Body of pancreas (tissue), 4 donors: ENCODE data around the gene ETFDH. TPM values are rescaled to one million over a fixed set of nuclear protein-coding genes. Genes with fewer than 3 reads are reported as not detected.

Experiments used
- ATAC-seq: fragments of 150-250 bp; one replicate; pipeline ENCODE4 v1.9.1; 2016
- DNase-seq, 4 donors: peaks; one replicate each; pipeline ENCODE4 v3.0.0-alpha.2; 2019
- H3K27ac ChIP-seq, 4 donors: fragments of 200-600 bp; sonication (generic); 1 replicate in 3 of 4; 2 replicates in 1 of 4; pipeline versions ENCODE4 v1.5.1 to v1.6.1; 2016 to 2019; ENCODE audit warnings: mild to moderate bottlenecking in 1 of 4, mixed read lengths in 1 of 4, moderate library complexity in 1 of 4
- H3K27me3 ChIP-seq, 2 donors: fragments of 200-600 bp; sonication (generic); one replicate each; pipeline ENCODE4 v1.6.0; 2016; ENCODE audit warnings: mild to moderate bottlenecking in 1 of 2
- H3K36me3 ChIP-seq, 2 donors: fragments of 200-600 bp; sonication (generic); replicated peaks in 1 of 2; 2 replicates each; pipeline ENCODE4 v1.5.1; 2016; ENCODE audit warnings: low read depth in 2 of 2; ENCODE audit not compliant: insufficient read depth in 1 of 2
- H3K4me1 ChIP-seq: fragments of 200-600 bp; sonication (generic); one replicate; pipeline ENCODE4 v1.6.0; 2016
- H3K4me3 ChIP-seq, 2 donors: fragments of 200-600 bp; sonication (generic); 1 replicate in 1 of 2; 2 replicates in 1 of 2; pipeline ENCODE4 v1.5.1; 2016 to 2019
- H3K9me3 ChIP-seq, 3 donors: fragments of 200-600 bp; sonication (generic); 1 replicate in 2 of 3; 2 replicates in 1 of 3; pipeline ENCODE4 v1.5.1; 2016
- POLR2A ChIP-seq, 3 donors: fragments of 450-650 bp; IDR thresholded peaks; one replicate each; pipeline ENCODE4 v1.6.1; 2016; ENCODE audit warnings: antibody characterized with exemption in 3 of 3, mild to moderate bottlenecking in 2 of 3
- WGBS, 2 donors: methylation state at CpG; one replicate each; pipeline ENCODE4 v1.1.5; 2017; 5-methylcytosine and 5-hydroxymethylcytosine counted together
- intact Hi-C: fragments of 100-400 bp; cut with DNase I; formaldehyde crosslinking; loops from one replicate; pipeline ENCODE4 v1.15.1; 2023
- total RNA-seq, 2 donors: library from RNA; depleted of rRNA; stranded (reverse); fragments of >200 nt; gene quantifications; one replicate each; pipeline ENCODE4 v1.1.0, GENCODE V29; 2016
- TF ChIP-seq, protein P1 (sequence below), 7 experiments: fragments of 450-650 bp in 4 of 7; fragments of 200-600 bp in 3 of 7; sonication (generic) in 3 of 7; IDR thresholded peaks; one replicate each; pipeline ENCODE4 v1.5.1; 2016 to 2019; ENCODE audit warnings: antibody characterized with exemption in 7 of 7

ETFDH gene
- total RNA-seq, 2 donors from 2014 or later, result 24.4 to 96.2 TPM

DNA sequence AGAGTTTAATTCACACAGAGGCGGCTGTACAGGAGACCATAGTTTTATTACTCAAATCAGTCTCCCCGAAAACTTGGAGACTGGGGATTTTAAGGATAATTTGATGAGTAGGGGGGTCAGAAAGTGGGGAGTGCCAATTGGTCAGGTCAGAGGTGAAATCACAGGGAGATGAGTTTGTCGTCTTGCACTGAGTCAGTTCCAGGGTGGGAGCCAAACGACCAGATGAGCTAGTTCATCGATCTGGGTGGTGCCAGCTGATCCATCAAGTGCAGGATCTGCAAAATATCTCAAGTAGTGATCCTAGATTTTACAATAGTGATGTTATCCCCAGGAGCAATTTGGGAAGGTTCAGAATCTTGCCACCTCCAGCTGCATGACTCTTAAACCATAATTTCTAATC, 4.0 kb downstream of the ETFDH start:
- TF ChIP-seq POLR2A (IDR thresholded peaks at IDR 0.05), result no peak
- TF ChIP-seq, protein P1, sequence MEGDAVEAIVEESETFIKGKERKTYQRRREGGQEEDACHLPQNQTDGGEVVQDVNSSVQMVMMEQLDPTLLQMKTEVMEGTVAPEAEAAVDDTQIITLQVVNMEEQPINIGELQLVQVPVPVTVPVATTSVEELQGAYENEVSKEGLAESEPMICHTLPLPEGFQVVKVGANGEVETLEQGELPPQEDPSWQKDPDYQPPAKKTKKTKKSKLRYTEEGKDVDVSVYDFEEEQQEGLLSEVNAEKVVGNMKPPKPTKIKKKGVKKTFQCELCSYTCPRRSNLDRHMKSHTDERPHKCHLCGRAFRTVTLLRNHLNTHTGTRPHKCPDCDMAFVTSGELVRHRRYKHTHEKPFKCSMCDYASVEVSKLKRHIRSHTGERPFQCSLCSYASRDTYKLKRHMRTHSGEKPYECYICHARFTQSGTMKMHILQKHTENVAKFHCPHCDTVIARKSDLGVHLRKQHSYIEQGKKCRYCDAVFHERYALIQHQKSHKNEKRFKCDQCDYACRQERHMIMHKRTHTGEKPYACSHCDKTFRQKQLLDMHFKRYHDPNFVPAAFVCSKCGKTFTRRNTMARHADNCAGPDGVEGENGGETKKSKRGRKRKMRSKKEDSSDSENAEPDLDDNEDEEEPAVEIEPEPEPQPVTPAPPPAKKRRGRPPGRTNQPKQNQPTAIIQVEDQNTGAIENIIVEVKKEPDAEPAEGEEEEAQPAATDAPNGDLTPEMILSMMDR (IDR thresholded peaks at IDR 0.05), result no peak
- whole genome bisulfite sequencing, 2 donors, result 76 to 84% methylated on average over 5 of the region's 5 CpGs
- Histone ChIP-seq H3K4me3 (no peak overlapping the region), H3K9me3 (no peaks in the 10 kb centered on the region), H3K27me3 (no peaks in the 10 kb centered on the region), H3K27ac (no peak overlapping the region), H3K4me1 (peaks cover 13% of the 10 kb centered on the region), H3K36me3 (no peaks in the 10 kb centered on the region)
- intact Hi-C loops, result no loop called here
- ATAC-seq (no peak), DNase-seq (no peak)

DNA sequence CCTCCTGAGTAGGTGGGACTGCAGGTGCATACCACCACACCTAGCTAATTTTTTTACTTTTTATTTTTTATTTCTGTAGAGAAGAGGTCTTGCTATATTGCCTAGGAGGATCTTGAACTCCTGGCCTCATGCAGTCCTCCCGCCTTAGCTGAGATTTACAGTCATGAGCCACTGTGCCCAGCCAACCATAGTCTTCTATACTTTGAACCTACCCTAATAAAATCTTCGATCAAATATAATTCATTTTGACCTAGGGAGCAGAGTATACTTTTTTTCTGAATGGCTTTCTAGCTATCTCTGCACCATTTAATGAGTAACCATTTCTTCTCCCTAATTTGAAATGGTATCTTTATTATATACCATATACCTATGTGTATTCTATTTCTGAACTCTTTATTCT, 6.7 kb downstream of the ETFDH start:
- ATAC-seq (no peak), DNase-seq (no peak)
- no peaks in the 10 kb centered on the region for H3K36me3 ChIP-seq
- intact Hi-C loops, result no loop called here
- H3K4me3 ChIP-seq, result no peak overlapping the region
- no peaks in the 10 kb centered on the region for H3K9me3 ChIP-seq
- 95% methylated on average over 2 of the region's 2 CpGs for WGBS, 2 donors
- no peaks in the 10 kb centered on the region for H3K27me3 ChIP-seq
- TF ChIP-seq POLR2A (IDR thresholded peaks at IDR 0.05), result no peak
- TF ChIP-seq, protein P1 (IDR thresholded peaks at IDR 0.05), result no peak
- peaks cover 4% of the 10 kb centered on the region for H3K4me1 ChIP-seq
- no peak overlapping the region for H3K27ac ChIP-seq

DNA sequence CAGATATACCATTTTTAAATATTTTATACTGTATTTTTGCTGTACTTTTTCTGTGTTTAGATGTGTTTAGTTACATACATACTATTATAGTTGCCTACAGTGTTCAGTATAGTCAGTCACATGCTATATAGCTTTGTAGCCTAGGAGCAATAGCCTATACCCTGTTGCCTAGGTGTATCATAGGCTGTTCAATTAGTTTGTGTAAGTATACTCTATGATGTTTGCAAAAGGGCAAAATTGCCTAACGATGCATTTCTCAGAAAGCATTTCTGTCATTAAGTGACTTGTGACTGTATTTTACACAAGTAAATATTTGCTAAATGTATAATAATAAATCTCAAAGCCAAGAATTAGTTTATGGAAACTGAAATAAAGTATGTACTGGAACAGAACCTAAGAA, 9.5 kb downstream of the ETFDH start:
- intact Hi-C loops, result no loop called here
- Histone ChIP-seq H3K9me3 (no peaks in the 10 kb centered on the region), H3K4me1 (peaks cover 3% of the 10 kb centered on the region), H3K27ac (no peak overlapping the region), H3K36me3 (peaks cover 0 to 3% of the 10 kb centered on the region in 2 donors), H3K27me3 (no peaks in the 10 kb centered on the region), H3K4me3 (no peak overlapping the region)
- WGBS, 2 donors, result 73 to 74% methylated on average over 1 of the region's 1 CpG
- DNase-seq (no peak), ATAC-seq (no peak)
- TF ChIP-seq, protein P1 (IDR thresholded peaks at IDR 0.05), result no peak
- no peak for TF ChIP-seq POLR2A (IDR thresholded peaks at IDR 0.05)

DNA sequence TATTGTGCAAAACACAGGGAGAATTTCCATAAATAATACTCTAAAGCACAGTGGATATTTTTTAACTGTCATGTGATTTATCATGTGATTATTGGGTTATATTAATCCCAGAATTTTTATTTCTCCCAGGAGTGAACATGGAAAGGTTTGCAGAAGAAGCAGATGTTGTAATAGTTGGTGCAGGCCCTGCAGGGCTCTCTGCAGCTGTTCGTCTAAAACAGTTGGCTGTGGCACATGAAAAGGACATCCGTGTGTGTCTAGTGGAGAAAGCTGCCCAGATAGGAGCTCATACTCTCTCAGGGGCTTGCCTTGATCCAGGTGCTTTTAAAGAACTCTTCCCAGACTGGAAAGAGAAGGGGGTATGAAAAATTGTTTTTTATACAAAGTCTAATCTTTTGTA, 10.0 kb downstream of the ETFDH start:
- intact Hi-C loops, result no loop called here
- no peak overlapping the region for H3K4me3 ChIP-seq
- ATAC-seq (no peak), DNase-seq (no peak)
- H3K27me3 ChIP-seq, result no peaks in the 10 kb centered on the region
- peaks cover 3% of the 10 kb centered on the region for H3K4me1 ChIP-seq
- no peak overlapping the region for H3K27ac ChIP-seq
- WGBS, 2 donors, result 82 to 91% methylated on average over 2 of the region's 2 CpGs
- no peaks in the 10 kb centered on the region for H3K9me3 ChIP-seq
- TF ChIP-seq, protein P1 (IDR thresholded peaks at IDR 0.05), result no peak
- TF ChIP-seq POLR2A (IDR thresholded peaks at IDR 0.05), result no peak
- H3K36me3 ChIP-seq, result peaks cover 0 to 3% of the 10 kb centered on the region in 2 donors

DNA sequence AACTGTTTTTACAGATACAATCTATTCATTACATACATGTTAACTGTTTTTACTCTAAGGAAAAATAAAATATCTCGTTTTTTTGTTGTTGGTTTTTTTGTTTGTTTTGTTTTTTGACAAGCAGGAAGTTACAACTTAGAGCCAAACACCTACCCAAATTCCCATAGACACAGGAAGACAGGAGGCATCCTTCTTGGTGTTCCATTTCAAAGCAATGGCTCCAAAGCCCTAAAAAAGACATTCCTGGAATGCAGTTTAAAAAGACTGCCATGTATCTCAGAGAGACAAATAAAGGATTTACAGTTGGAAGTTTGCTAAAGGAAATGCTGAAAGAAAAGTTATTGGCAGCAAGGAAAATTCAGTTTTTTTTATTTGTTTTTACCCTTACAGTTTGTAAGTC, 16.7 kb downstream of the ETFDH start:
- no peak overlapping the region for H3K27ac ChIP-seq
- no peaks in the 10 kb centered on the region for H3K9me3 ChIP-seq
- peaks cover 0 to 3% of the 10 kb centered on the region in 2 donors for H3K36me3 ChIP-seq
- no peak for TF ChIP-seq POLR2A (IDR thresholded peaks at IDR 0.05)
- TF ChIP-seq, protein P1 (IDR thresholded peaks at IDR 0.05), result no peak
- no peaks in the 10 kb centered on the region for H3K27me3 ChIP-seq
- no peak overlapping the region for H3K4me3 ChIP-seq
- DNase-seq (no peak), ATAC-seq (no peak)
- intact Hi-C loops, result no loop called here
- H3K4me1 ChIP-seq, result no peaks in the 10 kb centered on the region
- WGBS, 2 donors, result 61 to 63% methylated on average over 1 of the region's 1 CpG
